HG02763 (cell line): ENCODE results near the gene SMNDC1.

Experiments
- ATAC-seq: cut with Tn5 transposase; IDR thresholded peaks from one replicate; pipeline ENCODE4 v1.9.1; 2021; ENCODE audit warnings: mild to moderate bottlenecking, moderate library complexity; ENCODE audit not compliant: unreplicated experiment

SMNDC1 gene

GRCh38 chr10:110330675-110331074, 26.0 kb upstream of the SMNDC1 start:
- no peak for ATAC-seq

DNA sequence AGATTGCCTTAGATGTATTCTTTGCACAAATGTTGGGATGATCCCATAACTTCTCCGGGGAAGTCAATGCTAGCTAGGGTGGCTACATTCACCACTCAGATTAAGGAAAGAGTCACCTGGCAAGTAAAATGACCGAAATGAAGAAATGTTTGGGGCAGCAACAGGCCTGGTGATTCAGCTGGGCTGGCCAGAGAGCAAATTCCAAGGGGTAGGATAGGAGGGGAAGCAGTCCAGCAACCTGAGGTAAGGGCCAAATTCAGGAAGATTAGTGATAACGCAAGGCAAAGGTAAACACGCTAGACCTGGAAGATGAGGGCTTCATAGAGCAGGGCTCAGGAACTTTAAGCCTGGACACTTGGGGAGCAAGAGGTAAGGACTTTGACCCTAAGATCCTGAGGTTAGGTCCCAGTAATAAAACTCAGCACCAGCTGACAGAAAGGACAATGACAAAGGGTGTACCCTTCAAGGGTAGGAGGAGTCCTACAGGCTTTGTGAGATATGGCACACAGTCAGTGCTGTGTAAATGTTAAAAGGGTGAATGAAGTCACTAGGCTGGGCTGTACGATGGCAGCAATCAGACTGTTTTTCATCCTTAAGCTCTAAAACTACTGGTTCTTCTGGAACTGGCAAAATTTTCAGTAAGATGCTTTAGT, 22.7 kb upstream of the SMNDC1 start:
- ATAC-seq: no peak

DNA sequence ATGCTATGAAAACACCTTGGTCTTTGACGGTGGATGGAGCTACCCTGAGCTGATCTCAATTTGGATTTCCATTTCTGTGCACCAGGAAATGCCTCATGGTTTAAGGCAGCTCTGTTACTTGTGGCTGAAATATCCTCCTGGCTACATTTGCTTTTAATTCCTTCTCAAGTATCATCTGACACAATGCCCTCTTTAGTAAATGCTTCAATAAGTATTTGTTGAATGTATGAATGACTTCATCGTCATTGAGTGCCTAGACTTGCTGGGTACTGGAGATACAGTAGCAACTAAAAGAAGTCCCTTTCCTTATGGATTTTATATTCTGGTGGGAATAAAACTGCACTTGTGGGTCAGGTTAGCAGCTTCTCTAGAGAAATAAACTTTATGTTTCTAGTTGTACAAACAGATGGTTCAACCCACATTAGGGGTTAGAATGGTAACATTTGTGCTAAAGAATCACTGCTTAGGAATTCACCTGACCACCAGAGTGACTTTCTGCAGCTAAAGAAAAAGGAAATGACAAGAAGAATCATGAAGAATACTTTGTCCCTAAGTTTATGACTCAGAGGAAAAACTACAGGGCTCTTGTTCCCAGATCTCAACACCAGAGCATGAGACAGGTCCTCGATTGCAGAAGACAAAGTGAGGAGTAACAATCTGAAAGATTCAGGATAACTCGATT, 21.8 kb upstream of the SMNDC1 start:
- ATAC-seq: no peak

DNA sequence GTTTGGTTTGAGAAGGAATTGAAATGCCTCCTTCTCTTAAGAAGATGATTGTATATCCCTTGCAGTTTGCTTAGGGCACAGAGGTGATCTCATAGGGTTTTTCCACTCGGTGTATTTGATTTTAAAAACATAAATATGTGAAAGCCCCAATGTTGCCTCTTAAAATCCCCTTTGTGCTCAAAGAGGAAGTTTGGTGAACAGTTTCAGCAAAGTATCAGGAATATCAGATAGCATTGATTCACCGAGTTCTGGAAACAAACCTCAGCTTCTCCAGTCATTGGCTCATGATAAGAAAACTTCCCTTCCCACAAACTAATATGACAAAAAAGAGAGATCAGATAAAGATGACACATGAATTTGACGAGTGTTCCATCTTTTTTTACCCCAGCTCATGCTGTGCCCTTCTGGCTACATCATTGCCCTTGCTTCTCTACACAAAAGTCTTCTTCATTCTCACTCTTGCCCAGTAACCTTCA, 20.1 kb upstream of the SMNDC1 start:
- ATAC-seq: peak; percentile 49

DNA sequence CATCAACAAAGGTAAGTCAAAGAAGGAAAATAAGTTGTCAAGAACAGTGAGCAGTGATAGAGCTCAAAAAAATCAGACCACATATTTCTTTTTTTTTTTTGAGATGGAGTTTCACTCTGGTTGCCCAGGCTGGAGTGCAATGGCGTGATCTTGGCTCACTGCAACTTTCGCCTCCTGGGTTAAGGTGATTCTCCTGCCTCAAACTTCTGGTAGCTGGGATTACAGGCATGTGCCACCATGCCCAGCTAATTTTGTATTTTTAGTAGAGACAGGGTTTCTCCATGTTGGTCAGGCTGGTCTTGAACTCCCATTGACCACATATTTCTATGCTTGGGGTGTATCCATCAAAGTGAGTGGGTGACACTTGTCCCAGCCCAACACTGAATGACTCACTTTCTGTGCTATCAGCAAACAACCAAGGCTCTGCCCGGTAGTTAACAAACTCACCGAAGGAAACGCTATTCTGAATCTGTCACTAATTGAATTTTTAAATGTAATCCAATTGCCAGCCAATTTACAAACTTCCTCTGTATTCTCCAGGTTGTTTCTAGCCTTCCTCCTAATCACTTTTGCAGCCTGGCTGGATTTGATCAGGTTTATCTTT, 19.6 kb upstream of the SMNDC1 start:
- peak; percentile 38 for ATAC-seq

DNA sequence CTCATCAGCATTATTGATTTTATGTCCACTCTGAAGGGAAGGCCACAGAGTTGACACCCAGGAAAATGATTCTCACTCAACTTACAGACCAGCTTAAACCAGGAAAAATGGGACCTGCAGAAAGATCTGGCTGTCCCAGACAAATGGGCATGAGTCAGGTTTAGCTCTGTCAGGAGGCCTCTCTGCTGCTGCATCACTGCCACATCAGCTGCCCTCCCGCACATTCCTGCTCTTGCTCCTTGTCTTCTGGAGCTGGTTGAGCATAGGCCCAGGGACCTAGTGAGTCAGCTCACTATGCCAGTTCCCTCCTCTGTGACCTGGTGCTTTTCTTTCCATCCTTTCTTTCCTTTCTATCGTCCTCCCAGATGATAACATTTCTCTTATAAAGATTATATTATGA, 18.8 kb upstream of the SMNDC1 start:
- ATAC-seq: no peak

DNA sequence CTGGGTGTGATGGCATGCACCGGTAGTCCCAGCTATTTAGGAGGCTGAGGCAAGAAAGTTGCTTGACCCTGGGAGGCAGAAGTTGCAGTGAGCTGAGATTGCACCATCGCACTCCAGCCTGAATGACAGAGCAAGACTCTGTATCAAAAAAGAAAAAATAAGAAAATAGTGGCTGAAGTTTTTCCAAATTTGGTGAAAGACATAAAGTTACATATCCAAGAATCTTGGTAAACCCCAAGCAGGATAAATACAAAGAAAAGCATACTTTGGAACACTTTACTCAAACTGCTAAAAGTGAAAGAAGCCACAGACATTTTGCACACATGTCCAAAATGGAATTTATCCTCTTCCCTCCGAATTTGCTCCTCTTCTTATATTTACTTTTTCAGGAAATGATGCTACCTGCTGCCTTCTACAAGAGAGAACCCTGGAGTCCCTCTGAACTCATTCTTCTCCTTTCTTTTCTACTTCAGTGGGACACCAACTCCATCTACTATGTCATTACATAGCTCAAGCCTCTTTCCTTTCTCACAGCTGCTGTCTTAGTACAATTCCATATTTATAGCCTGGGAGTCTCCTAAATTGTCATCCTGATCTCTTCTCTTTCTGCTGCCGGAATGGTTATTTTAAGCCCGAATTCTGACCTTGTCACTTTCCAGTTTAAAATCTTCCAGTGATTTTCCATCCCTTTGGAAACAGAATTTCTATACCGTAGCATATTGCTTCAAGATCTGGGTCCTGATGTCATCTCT, 17.3 kb upstream of the SMNDC1 start:
- no peak for ATAC-seq

- ATAC-seq: no peak
Observed at GRCh38 chr10:110317866-110318850, 13.4 kb upstream of the SMNDC1 start.

GRCh38 chr10:110313674-110314073, 9.0 kb upstream of the SMNDC1 start:
- ATAC-seq: no peak

- no peak for ATAC-seq
Observed at GRCh38 chr10:110312206-110312605, 7.5 kb upstream of the SMNDC1 start.

DNA sequence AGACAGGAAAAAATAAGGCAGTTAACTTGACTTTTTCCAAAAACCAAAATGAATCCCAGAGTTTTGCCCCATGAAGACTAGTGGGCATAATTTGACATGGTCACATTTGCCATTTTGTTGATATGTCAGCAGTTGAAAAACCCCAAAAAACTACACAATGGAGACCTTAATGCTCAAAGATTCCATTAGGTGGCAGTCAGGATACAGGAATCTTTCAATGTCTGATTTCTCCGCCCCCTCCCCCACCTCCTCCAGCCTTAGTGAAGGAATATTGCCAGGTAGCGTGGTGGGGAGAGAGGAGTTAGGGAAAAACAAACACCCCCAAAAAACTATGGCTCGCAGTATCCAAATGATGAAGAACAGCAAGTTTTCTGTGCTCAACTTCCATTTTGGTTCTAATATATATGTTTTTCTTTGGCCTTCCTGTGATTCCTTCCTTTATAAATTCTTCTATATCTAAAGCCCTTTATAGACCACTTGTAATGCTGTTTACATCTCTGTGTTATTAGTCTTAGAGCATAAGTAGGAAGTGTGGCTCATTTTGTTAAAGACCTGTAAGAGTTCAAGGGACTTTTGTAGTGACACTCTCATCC, 6.7 kb upstream of the SMNDC1 start:
- ATAC-seq: no peak

GRCh38 chr10:110310741-110311140, 6.0 kb upstream of the SMNDC1 start:
- no peak for ATAC-seq

DNA sequence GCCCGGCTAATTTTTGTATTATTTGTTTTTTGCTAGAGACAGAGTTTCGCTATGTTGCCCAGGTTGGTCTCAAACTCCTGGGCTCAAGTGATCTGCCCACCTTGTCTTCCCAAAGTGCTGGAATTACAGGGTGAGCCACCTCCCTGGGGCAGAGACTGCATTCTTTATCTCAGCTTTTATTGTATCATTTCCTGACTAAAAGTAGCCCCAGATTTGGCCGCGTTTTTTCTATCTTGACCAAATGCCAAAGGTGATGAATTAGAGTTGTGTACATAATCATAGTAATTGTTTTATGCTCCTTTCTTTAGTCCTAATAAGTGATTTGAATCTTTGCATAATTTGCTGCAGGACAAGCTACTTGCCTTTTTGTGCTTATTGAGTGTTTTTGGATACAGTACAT, 3.1 kb upstream of the SMNDC1 start:
- ATAC-seq: no peak

DNA sequence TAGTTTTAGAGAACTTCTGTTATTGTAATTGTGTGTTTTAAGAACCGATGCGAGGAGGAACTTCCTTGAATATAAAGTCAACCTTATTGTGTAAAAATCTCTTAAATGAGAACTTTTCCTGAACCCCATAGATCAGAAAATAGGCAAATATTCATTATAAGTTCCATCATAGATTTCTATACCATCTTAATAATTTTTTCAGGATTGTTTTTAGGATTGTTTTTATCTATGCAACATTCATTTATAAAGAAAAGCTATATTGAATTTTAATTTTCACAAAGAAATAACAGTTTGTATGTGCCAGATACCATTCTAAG, 1.7 kb upstream of the SMNDC1 start:
- no peak for ATAC-seq

- ATAC-seq: peak; percentile 40
Observed at GRCh38 chr10:110305767-110306451, 1.2 kb upstream of the SMNDC1 start.

DNA sequence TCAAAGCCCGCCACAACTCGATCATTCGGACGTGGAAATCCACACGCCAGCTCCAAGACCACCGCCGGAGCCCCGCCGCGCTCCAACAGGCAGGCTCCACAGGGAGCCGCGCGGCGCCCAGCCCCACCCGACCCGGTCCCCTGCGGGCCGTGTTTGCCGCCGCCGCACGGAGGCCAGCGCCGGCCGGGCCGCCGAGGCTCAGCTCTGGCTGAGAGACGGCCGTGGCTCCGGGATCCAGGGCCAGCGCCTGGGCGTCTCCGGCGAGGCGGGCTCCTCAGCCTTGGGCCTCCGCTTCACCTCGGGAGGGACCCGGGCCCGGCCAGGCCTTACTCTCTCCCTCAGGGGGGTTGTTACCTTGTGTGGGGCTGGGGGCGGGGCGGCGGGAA, 333 bp downstream of the SMNDC1 start:
- ATAC-seq: peak; percentile 31

GRCh38 chr10:110303681-110304080, 1.0 kb downstream of the SMNDC1 start:
- ATAC-seq: no peak

GRCh38 chr10:110300486-110300986, 4.2 kb downstream of the SMNDC1 start:
- ATAC-seq: no peak

DNA sequence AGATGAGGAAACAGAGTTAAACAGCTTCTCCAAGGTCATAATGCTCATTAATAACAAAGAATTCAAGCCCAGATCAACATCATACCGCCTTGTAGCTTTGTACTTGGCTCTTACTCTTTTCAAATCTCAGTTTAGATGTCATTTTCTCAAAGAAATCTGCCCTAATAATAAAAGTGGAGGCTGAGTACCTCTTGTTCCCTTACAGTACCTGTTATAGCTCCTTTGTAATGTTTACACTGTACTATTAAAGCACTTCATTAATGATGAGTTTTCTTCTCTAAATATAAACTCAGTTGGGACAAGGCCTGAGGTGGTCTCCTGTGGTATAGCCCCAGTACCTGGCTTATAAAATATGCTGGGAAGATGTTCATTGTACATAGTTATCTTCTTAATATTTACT, 7.8 kb downstream of the SMNDC1 start:
- ATAC-seq: no peak
